ENCODE data around the gene BANK1.

DNA sequence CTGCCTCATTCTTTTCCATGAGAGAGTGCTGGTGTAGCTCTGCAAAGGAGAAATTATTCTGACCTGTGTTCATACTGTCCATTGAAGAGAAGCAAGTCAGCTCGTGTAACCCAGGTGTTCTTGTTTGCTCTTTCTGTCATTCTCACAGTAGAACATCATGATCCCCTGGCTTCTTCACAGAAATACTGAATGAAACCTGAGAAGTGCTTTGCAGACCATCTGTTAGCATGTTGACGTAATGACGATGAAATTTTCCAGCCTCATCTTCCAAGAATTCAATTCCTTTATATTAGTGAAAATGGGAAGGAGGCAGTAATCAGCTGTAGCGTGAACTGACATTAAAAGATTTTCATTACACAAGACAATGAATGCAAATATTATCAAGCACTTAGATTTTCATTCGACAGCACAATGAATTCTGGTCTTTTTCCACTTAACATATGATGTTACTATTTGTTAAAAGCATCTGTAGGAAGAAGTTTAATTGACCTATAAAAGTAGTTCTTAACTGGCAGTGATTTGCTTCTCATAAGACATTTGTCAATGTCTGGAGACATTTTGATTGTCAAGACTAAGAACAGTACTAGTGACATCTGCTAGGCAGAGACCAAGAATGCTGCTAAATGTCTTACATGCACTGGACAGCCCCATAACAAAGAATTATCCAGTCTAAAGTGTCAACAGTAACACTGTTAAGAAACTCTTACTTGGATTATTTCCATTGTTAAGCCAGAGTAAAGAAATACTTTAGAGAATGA, 246.3 kb downstream of the BANK1 start:
- no peak for TF ChIP-seq MAX (IDR thresholded peaks at IDR 0.05)
- TF ChIP-seq TEAD4 (IDR thresholded peaks at IDR 0.05): peak; percentile 67
- no peak for TF ChIP-seq ZBTB7A (IDR thresholded peaks at IDR 0.05; ENCODE audit: low read depth)
- TF ChIP-seq CEBPB (IDR thresholded peaks at IDR 0.05): no peak

All from Ishikawa (cell line).